K562 (cell line): ENCODE results near the gene JUNB. TPM values are rescaled to one million over a fixed set of nuclear protein-coding genes. Genes with fewer than 3 reads are reported as not detected.

ENCODE experiments used
- ATF7 ChIP-seq: fragments of 450-650 bp; IDR thresholded peaks from 2 replicates; pipeline ENCODE4 v1.7.1; 2014; ENCODE audit warnings: mild to moderate bottlenecking, moderate library complexity
- BMI1 ChIP-seq: fragments of 150-350 bp; IDR thresholded peaks from 2 replicates; pipeline ENCODE4 v1.6.1; 2014; ENCODE audit warnings: low read length
- CBX8 ChIP-seq: fragments of 200-600 bp; sonication (generic); IDR thresholded peaks from 2 replicates; pipeline ENCODE4 v1.6.1; 2012; ENCODE audit warnings: borderline replicate concordance, mixed run types, low read depth, mild to moderate bottlenecking, moderate library complexity, mixed read lengths, low read length, control low read depth, inconsistent platforms; ENCODE audit not compliant: poor library complexity, severe bottlenecking; ENCODE audit errors: extremely low read depth
- CCAR2 ChIP-seq: fragments of 200-400 bp; formaldehyde crosslinking; IDR thresholded peaks from 2 replicates; pipeline ENCODE4 v1.6.1; 2017; ENCODE audit warnings: mild to moderate bottlenecking, low read depth, low read length
- E2F4 ChIP-seq: sonication (generic); formaldehyde crosslinking; IDR thresholded peaks from 2 replicates; pipeline ENCODE4 v1.8.0; 2022; ENCODE audit warnings: mild to moderate bottlenecking, low read depth, missing genetic modification reagents
- GTF2F1 ChIP-seq: IDR thresholded peaks from 2 replicates; pipeline ENCODE4 v1.6.1; 2011; ENCODE audit warnings: low read depth, low read length, improper control_type of control experiment
- HNRNPL ChIP-seq: fragments of 200-400 bp; formaldehyde crosslinking; IDR thresholded peaks from 2 replicates; pipeline ENCODE4 v1.6.1; 2017; ENCODE audit warnings: low read depth, mild to moderate bottlenecking, low read length
- LARP7 ChIP-seq: fragments of 450-650 bp; IDR thresholded peaks from 2 replicates; pipeline ENCODE4 v1.6.1; 2016
- MAFG ChIP-seq: fragments of 450-650 bp; conservative IDR thresholded peaks from 2 replicates; pipeline ENCODE4 v1.6.1; 2016; ENCODE audit warnings: missing genetic modification characterization, missing compliant biosample characterization
- MECOM ChIP-seq: fragments of 250-450 bp; sonication (Bioruptor Pico); IDR thresholded peaks from 2 replicates; pipeline ENCODE4 v1.8.0; 2022; ENCODE audit warnings: inconsistent platforms
- MITF ChIP-seq: IDR thresholded peaks from 2 replicates; pipeline ENCODE4 v1.6.1; 2014; ENCODE audit warnings: antibody characterized with exemption
- NFATC3 ChIP-seq: fragments of 450-650 bp; IDR thresholded peaks from 2 replicates; pipeline ENCODE4 v1.6.1; 2017; ENCODE audit warnings: mild to moderate bottlenecking
- NFIC ChIP-seq: fragments of 450-650 bp; IDR thresholded peaks from 2 replicates; pipeline ENCODE4 v1.6.1; 2017; ENCODE audit warnings: mild to moderate bottlenecking, inconsistent platforms
- TEAD2 ChIP-seq: fragments of 450-650 bp; IDR thresholded peaks from 2 replicates; pipeline ENCODE4 v1.6.1; 2016; ENCODE audit warnings: missing genetic modification characterization, control low read depth, missing compliant biosample characterization
- YY1 ChIP-seq, 3 experiments: IDR thresholded peaks; 2 replicates each; pipeline ENCODE4 v1.6.1; 2011; ENCODE audit warnings: low read length in 2 of 3, mild to moderate bottlenecking in 2 of 3, moderate library complexity in 2 of 3, borderline replicate concordance in 1 of 3, control low read depth in 1 of 3, low read depth in 1 of 3; ENCODE audit not compliant: insufficient read depth in 3 of 3, insufficient replicate concordance in 2 of 3, control insufficient read depth in 1 of 3, insufficient read length in 1 of 3; ENCODE audit errors: extremely low read depth in 1 of 3
- ZNF507 ChIP-seq: conservative IDR thresholded peaks from 2 replicates; pipeline ENCODE4 v1.6.1; 2017; ENCODE audit warnings: missing genetic modification characterization, missing compliant biosample characterization
- polyA plus RNA-seq, 8 experiments: library from polyadenylated mRNA; depleted of rRNA in 4 of 8; stranded (reverse) in 5 of 8; unstranded in 3 of 8; fragments of >200 nt; fragmentation: Nextera tagmentation in 2 of 8; fragmentation: Illumina TruSeq in 1 of 8; extraction: Ambion mirVana in 2 of 8; extraction: Trizol in 1 of 8; gene quantifications; 2 replicates each; pipeline versions ENCODE4 v1.2.1 to v1.2.3, GENCODE V29; 2011 to 2014; ENCODE audit warnings: inconsistent platforms in 1 of 8, missing spikeins in 1 of 8
- total RNA-seq, 7 experiments: library from RNA; depleted of rRNA in 6 of 7; stranded (reverse); fragments of >200 nt in 6 of 7; fragmentation: Illumina TruSeq in 2 of 7; extraction: Trizol in 2 of 7; gene quantifications; 2 replicates each; pipeline versions ENCODE4 v1.2.1 to v1.2.3, GENCODE V29; 2011 to 2021; ENCODE audit warnings: low replicate concordance in 1 of 7

The JUNB gene
- total and polyA plus RNA-seq, 9 of the 15 experiments (the other 6 are each of a cell fraction or from before 2014, with no cell fraction given) = 0.23 to 88.1 (median 13.1) TPM

GRCh38 chr19:12833738-12834565, 42.7 kb downstream of the JUNB start (continued):
- TF ChIP-seq CCAR2 = no peak
- no peak for TF ChIP-seq MITF
- 0 out of 2 replicates have a peak, but pooled peaks have one; percentile 33 for TF ChIP-seq ATF7
- TF ChIP-seq MECOM (CRISPR knock-in tag) = no peak
- no peak for TF ChIP-seq E2F4 (CRISPR knock-in tag)
- peak; percentile 85 for TF ChIP-seq NFIC
- TF ChIP-seq NFATC3 = no peak
- TF ChIP-seq TEAD2 = no peak
- no peak for TF ChIP-seq ZNF507 (tag)
- no peak for TF ChIP-seq BMI1
- no peak for TF ChIP-seq LARP7
- no peak for TF ChIP-seq GTF2F1
- TF ChIP-seq MAFG (tag) = no peak
- TF ChIP-seq CBX8 = no peak
- no peak for TF ChIP-seq HNRNPL
- TF ChIP-seq YY1 (IDR thresholded peaks at IDR 0.05; ENCODE audit: borderline replicate concordance in 1 of 3, control insufficient read depth in 1 of 3, extremely low read depth in 1 of 3, insufficient read depth in 3 of 3, insufficient read length in 1 of 3, insufficient replicate concordance in 2 of 3, low read depth in 1 of 3, low read length in 2 of 3) = peak in 2 of 3 experiments; percentile 48 to 63
